ENCODE data around the gene PAX9.
"Not testable (repeated sequence)": the region's sequence is repeated elsewhere in the genome, so short reads cannot be mapped to it uniquely, and the experiment has no call there.

The PAX9 gene

GRCh38 chr14:36672095-36672494 lies 10.4 kb downstream of the PAX9 start:
- DNase-seq (ENCODE audit: low read depth in 2 of 2) = no peak

GRCh38 chr14:36674659-36675058 lies 13.0 kb downstream of the PAX9 start:
- no peak for DNase-seq (ENCODE audit: low read depth in 2 of 2)

- DNase-seq (ENCODE audit: low read depth in 2 of 2) = no peak
These were observed 13.9 kb downstream of the PAX9 start for GRCh38 chr14:36675581-36675980.

GRCh38 chr14:36676236-36676635 lies 14.6 kb downstream of the PAX9 start:
- no peak for DNase-seq (ENCODE audit: low read depth in 2 of 2)

- no peak for DNase-seq (ENCODE audit: low read depth in 2 of 2)
These were observed 20.7 kb downstream of the PAX9 start for GRCh38 chr14:36682338-36682737.

- DNase-seq (ENCODE audit: low read depth in 2 of 2) = no peak
These were observed 21.5 kb downstream of the PAX9 start for GRCh38 chr14:36683083-36683724.

GRCh38 chr14:36684946-36685345 lies 23.3 kb downstream of the PAX9 start:
- no peak for DNase-seq (ENCODE audit: low read depth in 2 of 2)

- no peak for DNase-seq (ENCODE audit: low read depth in 2 of 2)
These were observed 28.8 kb downstream of the PAX9 start for GRCh38 chr14:36690311-36691040.

- not testable (repeated sequence) for DNase-seq (ENCODE audit: low read depth in 2 of 2)
These were observed 37.8 kb downstream of the PAX9 start for GRCh38 chr14:36699420-36699819.

- DNase-seq (ENCODE audit: low read depth in 2 of 2) = no peak
These were observed 39.0 kb downstream of the PAX9 start for GRCh38 chr14:36700651-36701050.

- DNase-seq (ENCODE audit: low read depth in 2 of 2) = no peak
These were observed 39.5 kb downstream of the PAX9 start for GRCh38 chr14:36701132-36701531.

- no peak for DNase-seq (ENCODE audit: low read depth in 2 of 2)
These were observed 40.8 kb downstream of the PAX9 start for GRCh38 chr14:36702474-36702873.

- no peak for DNase-seq (ENCODE audit: low read depth in 2 of 2)
These were observed 45.9 kb downstream of the PAX9 start for GRCh38 chr14:36707570-36707969.

- no peak for DNase-seq (ENCODE audit: low read depth in 2 of 2)
These were observed 52.5 kb downstream of the PAX9 start for GRCh38 chr14:36713960-36714703.

GRCh38 chr14:36716614-36717184 lies 55.0 kb downstream of the PAX9 start:
- no peak for DNase-seq (ENCODE audit: low read depth in 2 of 2)

GRCh38 chr14:36717363-36717762 lies 55.7 kb downstream of the PAX9 start:
- DNase-seq (ENCODE audit: low read depth in 2 of 2) = no peak

- no peak for DNase-seq (ENCODE audit: low read depth in 2 of 2)
These were observed 56.6 kb downstream of the PAX9 start for GRCh38 chr14:36718216-36718615.

GRCh38 chr14:36719823-36720222 lies 58.2 kb downstream of the PAX9 start:
- DNase-seq (ENCODE audit: low read depth in 2 of 2) = no peak

GRCh38 chr14:36720657-36721056 lies 59.0 kb downstream of the PAX9 start:
- DNase-seq (ENCODE audit: low read depth in 2 of 2) = no peak

- DNase-seq (ENCODE audit: low read depth in 2 of 2) = no peak
These were observed 60.2 kb downstream of the PAX9 start for GRCh38 chr14:36721877-36722276.

- DNase-seq (ENCODE audit: low read depth in 2 of 2) = no peak
These were observed 61.9 kb downstream of the PAX9 start for GRCh38 chr14:36723530-36723929.

- no peak for DNase-seq (ENCODE audit: low read depth in 2 of 2)
These were observed 62.5 kb downstream of the PAX9 start for GRCh38 chr14:36724162-36724561.

- DNase-seq (ENCODE audit: low read depth in 2 of 2) = no peak
These were observed 64.5 kb downstream of the PAX9 start for GRCh38 chr14:36726128-36726527.

Measured in stimulated activated CD8-positive, alpha-beta memory T cell treated with anti-CD3 and anti-CD28 coated beads, Interleukin-2, amount 100 ng/mL, for 1 hour (primary cell).